GM19438 (cell line): ENCODE results near the gene ABAT.

Experiments used
- ATAC-seq: cut with Tn5 transposase; IDR thresholded peaks from one replicate; pipeline ENCODE4 v1.9.1; 2021; ENCODE audit warnings: low read depth; ENCODE audit not compliant: unreplicated experiment

Gene ABAT

GRCh38 chr16:8714807-8715206 lies 40.4 kb downstream of the ABAT start:
- ATAC-seq, result no peak

GRCh38 chr16:8716052-8716451 lies 41.6 kb downstream of the ABAT start:
- no peak for ATAC-seq

GRCh38 chr16:8716592-8716991 lies 42.2 kb downstream of the ABAT start:
- ATAC-seq, result no peak

GRCh38 chr16:8717469-8717868 lies 43.1 kb downstream of the ABAT start:
- ATAC-seq, result no peak

- no peak for ATAC-seq
Measured at GRCh38 chr16:8717892-8718415, 43.5 kb downstream of the ABAT start.

- ATAC-seq, result no peak
Measured at GRCh38 chr16:8718851-8719680, 44.6 kb downstream of the ABAT start.

DNA sequence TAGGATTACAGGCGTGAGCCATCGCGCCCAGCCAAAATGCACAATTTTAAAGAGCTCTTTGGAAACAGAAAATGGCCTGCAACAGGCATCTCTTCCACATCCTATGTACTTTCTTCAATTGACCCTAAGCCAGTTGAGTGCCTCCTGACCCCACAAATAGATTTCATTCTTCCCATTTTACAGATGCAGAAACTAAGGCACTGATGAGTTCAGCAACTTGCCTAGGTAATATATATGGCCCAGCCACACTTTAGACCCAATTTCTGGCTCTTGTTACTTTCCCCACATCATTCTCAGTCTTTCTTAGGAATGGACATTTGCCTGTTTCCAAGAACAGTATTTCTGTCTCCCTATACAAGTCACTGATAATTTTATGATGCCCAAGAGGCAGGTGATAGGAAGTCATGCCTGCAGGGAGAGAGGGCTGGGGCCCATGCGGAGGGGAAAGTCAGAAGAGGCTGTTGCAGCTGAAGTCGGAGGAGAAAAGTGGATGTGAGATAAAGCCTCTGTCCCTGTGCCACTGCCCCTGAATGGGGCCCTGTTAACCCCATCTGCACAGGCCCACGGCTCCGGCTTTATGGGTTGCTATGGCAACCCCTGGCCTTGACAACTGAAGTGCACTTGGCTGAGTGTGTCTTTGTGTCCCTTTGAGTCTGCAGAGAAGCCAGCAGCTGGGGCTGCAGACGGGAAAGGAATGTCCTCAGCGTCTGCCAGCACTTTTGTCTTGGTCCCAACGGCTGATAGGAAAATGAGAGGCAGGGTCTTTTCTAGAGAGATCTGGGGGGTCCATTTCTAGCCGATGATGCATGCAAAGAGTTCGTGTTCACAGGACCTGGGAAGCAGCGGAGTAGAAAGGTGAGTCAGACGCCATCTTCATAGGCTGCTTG lies 45.9 kb downstream of the ABAT start:
- no peak for ATAC-seq

- ATAC-seq, result no peak
Measured at GRCh38 chr16:8720967-8721308, 46.5 kb downstream of the ABAT start.

GRCh38 chr16:8721336-8722024 lies 47.1 kb downstream of the ABAT start:
- ATAC-seq, result no peak

- ATAC-seq, result no peak
Measured at GRCh38 chr16:8722025-8722348, 47.6 kb downstream of the ABAT start.

DNA sequence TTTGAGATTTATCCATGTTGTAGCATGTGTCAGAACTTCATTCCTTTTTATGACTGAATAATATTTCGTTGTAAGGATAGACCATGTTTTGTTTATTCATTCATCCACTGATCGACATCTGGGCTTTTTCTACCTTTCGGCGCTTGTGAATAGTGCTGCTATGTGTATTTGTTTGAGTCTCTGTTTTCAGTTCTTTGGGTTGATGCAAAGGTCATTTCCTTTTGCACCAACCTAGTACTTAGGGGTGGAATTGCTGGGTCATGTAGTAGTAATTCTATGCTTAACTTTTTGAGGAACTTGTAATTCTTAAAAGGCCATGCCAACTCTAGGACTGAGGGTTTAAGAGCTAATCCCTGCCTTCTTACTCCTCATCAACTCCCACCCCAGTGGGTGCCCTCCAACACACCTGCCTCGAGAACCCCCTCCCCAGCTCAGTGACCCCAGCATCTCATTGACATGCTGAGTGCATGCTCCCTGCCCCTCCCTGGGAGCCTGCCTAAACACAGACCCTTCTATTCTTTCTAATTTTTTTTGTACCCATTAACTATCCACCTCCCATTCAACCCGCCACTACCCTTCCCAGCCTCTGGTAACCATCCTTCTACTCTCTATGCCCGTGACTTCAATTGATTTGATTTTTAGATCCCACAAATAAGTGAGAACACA lies 51.2 kb downstream of the ABAT start:
- ATAC-seq, result no peak

DNA sequence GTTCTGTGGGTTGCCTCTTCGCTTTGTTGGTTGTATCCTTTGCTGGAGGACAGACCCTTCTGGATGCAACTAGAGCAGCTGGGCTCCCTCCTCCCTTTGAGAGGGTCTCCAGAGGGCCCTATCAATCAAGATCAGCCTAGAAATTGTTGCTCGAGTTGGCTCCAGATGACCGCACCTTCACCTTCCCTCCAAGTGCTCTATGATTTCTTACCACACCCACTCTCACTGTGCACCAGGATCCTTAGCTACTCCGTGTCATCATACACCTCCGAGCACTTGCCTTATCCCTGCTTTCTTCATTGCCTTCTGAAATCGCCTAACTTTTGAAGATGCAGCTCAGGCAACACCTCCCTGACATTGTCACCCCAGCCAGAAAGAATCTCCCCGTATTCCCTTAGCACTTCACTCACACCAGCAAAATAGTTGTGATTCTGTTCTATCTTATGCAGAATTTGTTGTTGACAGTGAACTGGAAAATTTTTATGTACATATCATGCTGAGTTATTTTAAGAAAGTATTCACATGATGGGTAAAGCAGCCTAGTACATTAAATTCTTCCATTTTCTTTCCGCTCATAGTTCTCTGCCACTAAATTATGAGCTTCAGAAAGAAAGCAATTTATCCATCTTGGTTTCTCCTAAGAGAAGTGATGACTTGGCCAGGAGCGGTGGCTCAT lies 52.9 kb downstream of the ABAT start:
- no peak for ATAC-seq

- no peak for ATAC-seq
Measured at GRCh38 chr16:8727857-8728618, 53.6 kb downstream of the ABAT start.

DNA sequence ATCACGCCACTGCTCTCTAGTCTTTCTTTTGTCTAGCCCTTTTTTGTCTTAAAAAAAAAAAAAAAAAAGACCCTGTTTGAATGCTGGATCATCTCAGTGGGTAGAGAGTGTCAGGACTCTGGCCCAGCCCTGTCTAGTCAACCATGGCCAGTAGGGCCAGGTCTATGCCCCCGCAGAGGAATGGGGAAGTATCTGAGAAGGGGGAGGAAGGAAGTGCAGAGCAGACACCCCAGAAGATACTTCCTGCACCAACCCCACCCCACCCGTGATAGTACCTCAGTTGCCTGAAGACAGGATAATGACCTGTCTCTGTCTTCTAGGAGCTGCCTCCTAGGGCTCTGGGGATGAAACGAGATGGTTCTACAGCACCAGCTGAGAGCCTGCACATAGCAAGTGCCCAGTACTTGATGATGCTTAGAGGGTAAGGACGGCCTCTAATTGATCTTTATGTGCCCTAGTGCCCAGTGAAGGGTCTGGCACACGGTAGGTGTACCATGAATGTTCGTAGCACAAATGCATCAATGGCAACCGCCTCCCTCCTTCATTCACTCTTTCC lies 55.4 kb downstream of the ABAT start:
- no peak for ATAC-seq

GRCh38 chr16:8730335-8730915 lies 56.0 kb downstream of the ABAT start:
- ATAC-seq, result no peak

DNA sequence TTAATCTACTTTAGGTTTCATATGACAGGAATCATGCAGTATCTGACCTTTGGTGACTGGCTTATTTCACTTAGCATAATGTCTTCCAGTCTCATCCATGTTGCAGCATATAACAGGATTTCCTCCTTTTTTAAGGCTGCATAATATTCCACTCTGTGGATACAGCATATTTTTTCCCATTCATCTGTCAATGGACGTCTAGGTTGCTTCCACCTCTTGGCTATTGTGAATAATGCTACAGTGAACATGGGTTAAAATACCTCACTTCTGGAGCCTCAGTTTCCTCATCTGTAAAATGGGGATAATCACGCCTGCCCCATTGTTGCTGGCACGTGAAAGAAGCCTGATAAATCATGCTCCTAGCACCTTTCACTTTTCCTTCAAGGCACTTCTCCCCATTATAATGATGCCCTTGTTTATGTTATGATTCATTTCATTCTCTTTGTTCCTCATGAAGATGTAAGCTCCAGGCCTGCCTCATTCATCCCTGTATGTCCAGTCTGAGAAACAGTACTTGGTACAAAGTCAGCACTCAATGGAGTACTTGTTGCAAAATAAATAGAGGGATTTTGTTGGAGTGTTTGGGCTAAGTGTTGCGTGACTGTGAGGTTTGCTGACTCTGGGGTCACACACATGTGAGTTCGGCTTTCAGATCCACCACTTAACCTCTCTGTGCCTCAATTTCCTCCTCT lies 59.6 kb downstream of the ABAT start:
- no peak for ATAC-seq

DNA sequence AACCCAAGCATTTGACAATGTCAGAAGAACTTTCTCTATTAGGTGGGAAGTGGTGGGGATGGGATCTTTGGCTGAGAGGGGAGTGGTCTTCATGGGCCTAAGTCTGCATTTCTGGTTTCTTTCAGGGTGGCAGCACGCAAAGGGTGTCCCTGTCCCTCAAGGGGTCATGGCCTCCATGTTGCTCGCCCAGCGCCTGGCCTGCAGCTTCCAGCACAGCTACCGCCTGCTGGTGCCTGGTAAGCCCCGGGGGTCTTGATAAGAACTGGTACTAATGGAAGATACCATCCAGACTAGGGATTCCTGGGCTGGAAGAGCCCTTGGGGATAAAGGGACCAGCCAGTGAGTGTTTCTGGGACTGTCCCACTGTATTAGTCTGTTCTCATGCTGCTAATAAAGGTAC lies 61.2 kb downstream of the ABAT start:
- no peak for ATAC-seq

DNA sequence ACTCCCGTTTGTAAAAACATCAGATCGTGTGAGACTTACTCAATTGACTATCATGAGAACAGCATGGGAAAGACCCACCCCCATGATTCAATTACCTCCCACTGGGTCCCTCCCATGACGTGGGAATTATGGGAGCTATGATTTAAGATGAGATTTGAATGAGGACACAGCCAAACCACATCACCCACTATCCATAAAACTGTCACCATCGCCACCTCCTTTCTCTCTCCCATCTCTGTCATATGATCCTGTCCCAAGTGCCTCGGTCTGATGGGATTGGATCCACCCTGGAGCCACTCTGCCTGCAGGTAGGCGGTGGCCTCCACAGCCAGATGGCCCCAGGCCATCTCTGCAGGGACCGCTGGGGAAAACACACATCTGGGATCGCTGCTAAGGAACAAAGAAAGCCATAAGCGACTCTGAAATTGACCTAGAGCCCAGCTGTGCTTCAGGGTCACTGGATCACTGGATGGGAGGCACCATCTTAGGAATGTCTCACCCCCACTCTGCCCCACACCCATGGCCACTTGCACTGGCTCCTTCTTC lies 61.8 kb downstream of the ABAT start:
- no peak for ATAC-seq
